CD4-positive, alpha-beta T cell (primary cell): ENCODE measurements around the gene ERCC4. TPM values are rescaled to one million over a fixed set of nuclear protein-coding genes. Genes with fewer than 3 reads are reported as not detected.

Source experiments
- ATAC-seq: fragments of 200-7000 bp; cut with Tn5 transposase; one replicate; pipeline ENCODE4 v1.10.0; 2022; ENCODE audit warnings: mild to moderate bottlenecking; ENCODE audit not compliant: poor library complexity
- CTCF ChIA-PET: fragments of 350-600 bp; sonication (Branson Sonifier 250); formaldehyde crosslinking; loops from one replicate; lab custom pipeline; 2021; ENCODE audit warnings: antibody characterized with exemption, inconsistent platforms; lab: Charles Lee
- POLR2A ChIA-PET: fragments of 350-600 bp; sonication (Branson Sonifier 250); formaldehyde crosslinking; loops from one replicate; lab custom pipeline; 2021; ENCODE audit warnings: antibody characterized with exemption, inconsistent platforms; lab: Charles Lee
- DNase-seq, 14 experiments: peaks; one replicate each; pipeline ENCODE4 v3.0.0-alpha.2; 2013 to 2020; ENCODE audit warnings: mixed read lengths in 2 of 14
- H3K27ac ChIP-seq, 2 donors: one replicate each; pipeline versions ENCODE4 v1.5.1 to v1.7.0; 2013; ENCODE audit warnings: low read length in 2 of 2, low read depth in 1 of 2, mild to moderate bottlenecking in 1 of 2
- H3K27me3 ChIP-seq, 2 experiments: 1 replicate in 1 of 2; 2 replicates in 1 of 2; pipeline versions ENCODE4 v1.6.1 to v1.7.0; 2013; ENCODE audit warnings: low read length in 2 of 2, control low read depth in 1 of 2, mild to moderate bottlenecking in 1 of 2, moderate library complexity in 1 of 2; ENCODE audit not compliant: insufficient read depth in 2 of 2, control insufficient read depth in 1 of 2
- H3K36me3 ChIP-seq: one replicate; pipeline ENCODE4 v1.6.1; 2013; ENCODE audit warnings: low read length, control low read depth; ENCODE audit not compliant: insufficient read depth
- H3K4me1 ChIP-seq: one replicate; pipeline ENCODE4 v1.6.1; 2013; ENCODE audit warnings: low read length, control low read depth; ENCODE audit not compliant: insufficient read depth
- H3K4me3 ChIP-seq: one replicate; pipeline ENCODE4 v1.5.1; 2013; ENCODE audit warnings: mild to moderate bottlenecking, low read length, moderate library complexity
- H3K9me3 ChIP-seq, 2 experiments: 1 replicate in 1 of 2; 2 replicates in 1 of 2; pipeline versions ENCODE4 v1.6.1 to v1.7.0; 2013; ENCODE audit warnings: low read length in 2 of 2, mild to moderate bottlenecking in 2 of 2, control low read depth in 1 of 2, moderate library complexity in 1 of 2; ENCODE audit not compliant: control insufficient read depth in 1 of 2, insufficient read depth in 1 of 2
- H3K27ac Mint-ChIP-seq: one replicate; pipeline ENCODE4 v1.8.0; 2020; ENCODE audit warnings: mixed read lengths
- H3K27me3 Mint-ChIP-seq: one replicate; pipeline ENCODE4 v1.8.0; 2021; ENCODE audit warnings: mixed read lengths
- H3K36me3 Mint-ChIP-seq: one replicate; pipeline ENCODE4 v1.8.0; 2021; ENCODE audit warnings: low read depth, mixed read lengths
- H3K4me1 Mint-ChIP-seq: one replicate; pipeline ENCODE4 v1.8.0; 2021; ENCODE audit warnings: low read depth, mixed read lengths
- H3K4me3 Mint-ChIP-seq: one replicate; pipeline ENCODE4 v1.8.0; 2020; ENCODE audit warnings: mild to moderate bottlenecking, mixed read lengths
- H3K9me3 Mint-ChIP-seq: one replicate; pipeline ENCODE4 v1.8.0; 2020; ENCODE audit warnings: mixed read lengths
- CTCF ChIP-seq: fragments of 200-600 bp; IDR thresholded peaks from one replicate; pipeline ENCODE4 v1.8.0; 2022; ENCODE audit warnings: antibody characterized with exemption, mild to moderate bottlenecking
- intact Hi-C, 2 experiments: fragments of 100-400 bp; cut with DNase I in 1 of 2; cut with micrococcal nuclease in 1 of 2; formaldehyde crosslinking; loops; one replicate each; pipeline versions ENCODE4 v1.15.1 to v1.9.0; 2023 to 2025; cut with DNase I, micrococcal nuclease
- polyA plus RNA-seq, 2 donors: library from polyadenylated mRNA; unstranded; fragments of 120-200 nt; gene quantifications; one replicate each; pipeline ENCODE4 v1.2.1, GENCODE V29; 2013
- total RNA-seq, 174 experiments: library from RNA in 2 of 174; stranded (reverse) in 2 of 174; gene quantifications; one replicate each; pipeline ENCODE4 v1.2.3 and lab custom pipeline; 2021 to 2026

ERCC4 gene
- 10 to 100 TPM in 1 of 2 experiments, 1 to 10 TPM in 1; 8.5 to 10.1 TPM for total RNA-seq
- polyA plus RNA-seq (2013, experiment 1 of 2), result 5.4 TPM
- polyA plus RNA-seq (2013, experiment 2 of 2), result 6.3 TPM
- 14.6 to 51.0 (median 34.1) reads per million in 172 experiments for total RNA-seq (lab: John Stamatoyannopoulos, UW)

- H3K27ac Mint-ChIP-seq, result peak within 1 kb of the TSS; percentile 47
- DNase-seq (peak; percentile 98 to 100 (median 99)), ATAC-seq (peak; percentile 94)
- Histone ChIP-seq H3K4me1 (peaks cover 21% of the 10 kb centered on the region), H3K9me3 (no peaks in the 10 kb centered on the region), H3K4me3 (peak within 1 kb of the TSS; percentile 94), H3K27me3 (no peaks in the 10 kb centered on the region), H3K36me3 (peaks cover 16% of the 10 kb centered on the region), H3K27ac (peak within 1 kb of the TSS; percentile 57 to 62)
- intact Hi-C loops, result loop anchor here (2.0 to 10.0 kb wide), 10 partner anchors 53 to 1945 kb away; partner anchors contain the start of genes CPPED1 (in 1 of the 2), MRTFB (in 1 of the 2) and SNX29 (in 1 of the 2)
- H3K27me3 Mint-ChIP-seq, result no peaks in the 10 kb centered on the region
- TF ChIP-seq CTCF, result peak; percentile 93
- H3K4me1 Mint-ChIP-seq, result peaks cover 29% of the 10 kb centered on the region
- ChIA-PET POLR2A (interaction anchor here (0.6 to 1.5 kb wide), 7 partner anchors 151 to 1174 kb away, joined by 3 to 19 read pairs (median 5); partner anchors contain the start of genes BFAR, PARN and RRN3), CTCF (interaction anchor here (0.5 to 1.4 kb wide), 12 partner anchors 8 to 1091 kb away, joined by 3 to 10 read pairs (median 4); no protein-coding TSS in a partner anchor)
- peak within 1 kb of the TSS; percentile 80 for H3K4me3 Mint-ChIP-seq
- no peaks in the 10 kb centered on the region for H3K9me3 Mint-ChIP-seq
- H3K36me3 Mint-ChIP-seq, result peaks cover 13% of the 10 kb centered on the region
These were observed at the start of gene ERCC4 for GRCh38 chr16:13919683-13920509. TSS of gene ERCC4 (plus strand) at chr16:13920154. CDS start at chr16:13920166, 12 bp downstream.

- H3K4me3 Mint-ChIP-seq, result no peak overlapping the region
- H3K4me1 Mint-ChIP-seq, result no peaks in the 10 kb centered on the region
- peaks cover 30% of the 10 kb centered on the region for H3K27me3 Mint-ChIP-seq
- intact Hi-C loops, result no loop called here
- no peak for ATAC-seq
- DNase-seq, result no peak
- TF ChIP-seq CTCF, result no peak
- ChIA-PET POLR2A (no interaction called here), CTCF (no interaction called here)
- H3K36me3 Mint-ChIP-seq, result no peaks in the 10 kb centered on the region
- H3K36me3 ChIP-seq, result no peaks in the 10 kb centered on the region
- H3K27ac Mint-ChIP-seq, result no peak overlapping the region
- H3K27me3 ChIP-seq, result peaks cover 0 to 13% of the 10 kb centered on the region in 2 experiments
- no peaks in the 10 kb centered on the region for H3K9me3 Mint-ChIP-seq
- H3K4me3 ChIP-seq, result no peak overlapping the region
- H3K27ac ChIP-seq, result no peak overlapping the region
- no peaks in the 10 kb centered on the region for H3K4me1 ChIP-seq
- no peaks in the 10 kb centered on the region for H3K9me3 ChIP-seq
These were observed 46.0 kb upstream of the ERCC4 start for GRCh38 chr16:13873835-13874438.

GRCh38 chr16:13875614-13876284, 44.2 kb upstream of the ERCC4 start:
- intact Hi-C loops, result no loop called here
- no peaks in the 10 kb centered on the region for H3K4me1 ChIP-seq
- ChIA-PET CTCF (no interaction called here), POLR2A (no interaction called here)
- Mint-ChIP-seq H3K36me3 (no peaks in the 10 kb centered on the region), H3K27ac (no peak overlapping the region), H3K9me3 (no peaks in the 10 kb centered on the region), H3K27me3 (peaks cover 18% of the 10 kb centered on the region), H3K4me1 (no peaks in the 10 kb centered on the region), H3K4me3 (no peak overlapping the region)
- no peaks in the 10 kb centered on the region for H3K9me3 ChIP-seq
- DNase-seq (no peak), ATAC-seq (no peak)
- H3K27ac ChIP-seq, result no peak overlapping the region
- TF ChIP-seq CTCF, result no peak
- H3K27me3 ChIP-seq, result peaks cover 0 to 13% of the 10 kb centered on the region in 2 experiments
- no peaks in the 10 kb centered on the region for H3K36me3 ChIP-seq
- H3K4me3 ChIP-seq, result no peak overlapping the region
